Stimulated activated effector memory CD8-positive, alpha-beta T cell treated with anti-CD3 and anti-CD28 coated beads, Interleukin-12 subunit alpha, Interleukin-12 subunit beta, amount 100 ng/mL, for 72 hours (primary cell): ENCODE data around the gene GPC3.
"Not testable (repeated sequence)": the region's sequence is repeated elsewhere in the genome, so short reads cannot be mapped to it uniquely, and the experiment has no call there.

Experiments
- ATAC-seq: fragments of 150-1000 bp; cut with Tn5 transposase; 2 replicates; pipeline ENCODE4 v1.10.0; 2021
- DNase-seq, 2 donors: peaks; one replicate each; pipeline ENCODE4 v3.0.0; 2021 to 2022; ENCODE audit warnings: low spot score in 2 of 2
- H3K27ac Mint-ChIP-seq: one replicate; pipeline ENCODE4 v1.8.0; 2022; ENCODE audit warnings: mild to moderate bottlenecking, mixed read lengths
- H3K36me3 Mint-ChIP-seq: one replicate; pipeline ENCODE4 v1.8.0; 2022; ENCODE audit warnings: mild to moderate bottlenecking, mixed read lengths
- H3K4me1 Mint-ChIP-seq: one replicate; pipeline ENCODE4 v1.8.0; 2022; ENCODE audit warnings: mixed read lengths
- H3K4me3 Mint-ChIP-seq: one replicate; pipeline ENCODE4 v1.8.0; 2022; ENCODE audit warnings: mild to moderate bottlenecking, mixed read lengths
- H3K9me3 Mint-ChIP-seq: one replicate; pipeline ENCODE4 v1.8.0; 2022; ENCODE audit warnings: mixed read lengths

Gene GPC3

DNA sequence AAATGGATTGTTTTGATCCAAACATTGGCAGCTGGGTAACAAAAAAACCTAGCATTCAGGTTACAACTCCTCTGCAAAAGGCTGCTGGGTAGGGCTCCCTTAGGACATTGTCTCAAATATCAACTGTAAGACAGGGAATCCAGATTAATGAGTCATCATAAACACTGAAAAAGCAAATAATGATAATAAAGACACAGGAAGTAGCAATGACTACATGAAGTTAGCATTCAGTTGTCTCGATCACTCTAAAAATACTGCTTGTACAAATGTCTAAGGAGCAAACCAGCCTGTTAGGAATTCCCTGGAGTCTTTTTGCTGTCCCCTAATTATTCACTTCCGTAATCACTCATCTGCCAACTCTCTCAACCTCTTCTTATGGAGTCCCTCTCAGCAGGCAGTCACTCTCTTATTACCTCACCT lies 259.2 kb downstream of the GPC3 start:
- H3K4me3 Mint-ChIP-seq: no peak overlapping the region
- H3K9me3 Mint-ChIP-seq: no peaks in the 10 kb centered on the region
- no peaks in the 10 kb centered on the region for H3K36me3 Mint-ChIP-seq
- DNase-seq: no peak
- no peak overlapping the region for H3K27ac Mint-ChIP-seq
- no peaks in the 10 kb centered on the region for H3K4me1 Mint-ChIP-seq
- no peak for ATAC-seq

DNA sequence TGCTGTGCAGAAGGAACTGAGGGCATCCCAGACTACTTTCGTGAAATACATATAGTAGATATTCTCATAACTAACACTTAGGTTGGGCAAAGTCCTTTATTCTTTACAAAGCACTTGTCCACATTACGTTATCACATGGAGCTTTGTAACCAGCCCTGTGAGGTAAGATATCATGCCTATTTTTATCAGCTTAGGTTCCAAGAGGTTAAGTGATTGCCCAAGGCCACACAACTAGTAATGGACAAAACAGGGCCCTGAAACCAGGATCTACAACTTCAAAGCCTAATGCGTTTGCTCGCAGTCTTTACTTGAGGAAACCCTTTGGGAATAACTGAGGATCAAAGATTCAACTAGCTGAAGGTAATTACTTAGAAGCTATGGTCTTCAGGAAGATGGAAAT lies 261.5 kb downstream of the GPC3 start:
- Mint-ChIP-seq H3K4me1 (no peaks in the 10 kb centered on the region), H3K27ac (no peak overlapping the region), H3K36me3 (no peaks in the 10 kb centered on the region), H3K4me3 (no peak overlapping the region), H3K9me3 (no peaks in the 10 kb centered on the region)
- ATAC-seq (no peak), DNase-seq (no peak)

GRCh38 chrX:133722756-133723155 lies 262.6 kb downstream of the GPC3 start:
- no peak overlapping the region for H3K27ac Mint-ChIP-seq
- DNase-seq: no peak
- no peaks in the 10 kb centered on the region for H3K4me1 Mint-ChIP-seq
- no peaks in the 10 kb centered on the region for H3K9me3 Mint-ChIP-seq
- no peak overlapping the region for H3K4me3 Mint-ChIP-seq
- no peaks in the 10 kb centered on the region for H3K36me3 Mint-ChIP-seq
- ATAC-seq: no peak

- H3K36me3 Mint-ChIP-seq, ATAC-seq, H3K27ac Mint-ChIP-seq, H3K4me1 Mint-ChIP-seq, DNase-seq, H3K4me3 Mint-ChIP-seq, H3K9me3 Mint-ChIP-seq: not testable (repeated sequence)
These were observed 265.1 kb downstream of the GPC3 start for GRCh38 chrX:133720269-133720668.

- DNase-seq (no peak), ATAC-seq (no peak)
- Mint-ChIP-seq H3K4me3 (no peak overlapping the region), H3K9me3 (no peaks in the 10 kb centered on the region), H3K4me1 (no peaks in the 10 kb centered on the region), H3K27ac (no peak overlapping the region), H3K36me3 (no peaks in the 10 kb centered on the region)
These were observed 269.7 kb downstream of the GPC3 start for GRCh38 chrX:133715715-133716114.

DNA sequence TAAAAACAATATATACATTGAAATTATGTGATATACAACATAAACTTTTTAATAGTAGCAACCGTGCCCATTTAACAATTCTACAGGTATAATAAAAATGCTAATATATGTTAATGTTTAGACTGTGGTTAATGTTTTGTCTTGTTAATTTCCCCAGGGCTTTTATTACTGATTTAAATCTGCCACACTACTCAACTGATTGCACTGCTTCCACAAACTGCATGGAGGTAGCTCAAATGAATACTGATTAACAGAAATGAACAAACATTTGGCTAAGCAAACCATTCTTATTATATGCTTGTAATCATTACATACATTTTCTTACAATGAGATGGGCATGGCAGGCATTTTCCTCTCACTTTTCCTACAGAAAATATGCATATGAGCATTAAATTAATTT lies 275.9 kb downstream of the GPC3 start:
- no peaks in the 10 kb centered on the region for H3K9me3 Mint-ChIP-seq
- no peaks in the 10 kb centered on the region for H3K36me3 Mint-ChIP-seq
- H3K27ac Mint-ChIP-seq: no peak overlapping the region
- DNase-seq (no peak), ATAC-seq (no peak)
- no peak overlapping the region for H3K4me3 Mint-ChIP-seq
- H3K4me1 Mint-ChIP-seq: no peaks in the 10 kb centered on the region

GRCh38 chrX:133706890-133707289 lies 278.5 kb downstream of the GPC3 start:
- DNase-seq (no peak), ATAC-seq (no peak)
- no peaks in the 10 kb centered on the region for H3K9me3 Mint-ChIP-seq
- no peaks in the 10 kb centered on the region for H3K4me1 Mint-ChIP-seq
- H3K36me3 Mint-ChIP-seq: no peaks in the 10 kb centered on the region
- H3K27ac Mint-ChIP-seq: no peak overlapping the region
- H3K4me3 Mint-ChIP-seq: no peak overlapping the region

DNA sequence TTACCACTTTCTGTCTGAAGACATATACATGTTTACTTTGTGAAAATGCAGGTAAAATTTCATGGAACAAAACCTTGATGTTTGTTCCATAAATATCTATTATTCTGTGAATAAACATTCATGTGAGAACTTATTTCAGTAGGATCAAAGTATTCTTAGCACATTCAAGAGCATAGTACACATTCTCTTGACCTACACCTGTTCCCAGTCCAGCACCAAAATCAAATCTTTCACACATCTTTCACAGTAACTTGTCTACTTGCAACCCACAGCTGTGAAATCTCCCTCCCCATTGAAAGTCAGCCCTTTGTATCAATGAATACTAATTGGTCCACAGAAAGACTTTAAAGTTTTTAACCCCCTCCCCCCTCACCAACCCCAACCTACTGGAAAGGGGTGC lies 283.2 kb downstream of the GPC3 start:
- no peak overlapping the region for H3K27ac Mint-ChIP-seq
- no peaks in the 10 kb centered on the region for H3K4me1 Mint-ChIP-seq
- H3K4me3 Mint-ChIP-seq: no peak overlapping the region
- no peaks in the 10 kb centered on the region for H3K36me3 Mint-ChIP-seq
- DNase-seq: no peak
- no peaks in the 10 kb centered on the region for H3K9me3 Mint-ChIP-seq
- no peak for ATAC-seq

GRCh38 chrX:133699023-133699728 lies 286.2 kb downstream of the GPC3 start:
- DNase-seq: no peak
- Mint-ChIP-seq H3K4me1 (no peaks in the 10 kb centered on the region), H3K9me3 (no peaks in the 10 kb centered on the region), H3K36me3 (no peaks in the 10 kb centered on the region), H3K27ac (no peak overlapping the region), H3K4me3 (no peak overlapping the region)
- no peak for ATAC-seq

DNA sequence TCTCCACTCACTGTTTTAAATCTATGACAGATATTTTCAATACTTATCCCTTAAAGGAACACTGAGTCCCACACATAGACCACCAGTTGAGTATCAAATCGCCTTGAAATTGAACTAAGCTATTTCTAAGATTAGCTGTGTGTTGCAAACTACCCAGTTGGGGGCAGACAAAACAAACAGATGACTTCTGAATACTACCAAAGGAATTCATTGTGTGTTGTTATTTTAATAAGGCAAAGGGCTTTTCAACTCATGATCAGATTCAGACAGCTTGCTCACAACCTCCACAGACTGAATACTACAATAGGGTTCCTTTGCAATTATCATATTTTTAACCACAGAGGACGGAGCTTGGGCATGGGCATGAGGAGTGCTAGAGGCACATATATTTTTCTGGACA lies 287.1 kb downstream of the GPC3 start:
- Mint-ChIP-seq H3K4me3 (no peak overlapping the region), H3K27ac (no peak overlapping the region), H3K36me3 (no peaks in the 10 kb centered on the region), H3K4me1 (no peaks in the 10 kb centered on the region), H3K9me3 (no peaks in the 10 kb centered on the region)
- DNase-seq (no peak), ATAC-seq (no peak)

DNA sequence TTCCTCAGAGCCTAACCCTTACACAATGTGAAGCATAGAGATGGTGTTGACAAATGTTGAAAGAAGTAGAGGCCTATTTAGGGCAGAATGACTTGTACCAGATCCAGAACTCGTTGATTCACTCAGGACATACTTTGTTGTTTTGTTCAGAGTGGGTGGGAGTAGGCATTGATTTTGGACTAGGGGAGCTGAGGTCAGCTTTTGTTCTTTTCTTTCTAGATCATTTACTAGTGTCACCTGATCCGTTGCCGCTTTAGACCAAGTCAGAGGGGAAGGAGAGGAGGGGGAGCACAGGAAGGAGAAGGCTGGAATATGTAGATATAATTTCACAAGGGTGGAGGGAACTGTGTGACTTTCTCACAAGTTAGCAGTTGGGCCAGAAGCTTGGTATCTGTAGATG lies 287.7 kb downstream of the GPC3 start:
- Mint-ChIP-seq H3K4me3 (no peak overlapping the region), H3K4me1 (no peaks in the 10 kb centered on the region), H3K27ac (no peak overlapping the region), H3K36me3 (no peaks in the 10 kb centered on the region), H3K9me3 (no peaks in the 10 kb centered on the region)
- ATAC-seq (no peak), DNase-seq (no peak)

GRCh38 chrX:133689997-133690599 lies 295.3 kb downstream of the GPC3 start:
- no peaks in the 10 kb centered on the region for H3K4me1 Mint-ChIP-seq
- H3K27ac Mint-ChIP-seq: no peak overlapping the region
- ATAC-seq: no peak
- H3K36me3 Mint-ChIP-seq: no peaks in the 10 kb centered on the region
- no peak overlapping the region for H3K4me3 Mint-ChIP-seq
- no peak for DNase-seq
- no peaks in the 10 kb centered on the region for H3K9me3 Mint-ChIP-seq

DNA sequence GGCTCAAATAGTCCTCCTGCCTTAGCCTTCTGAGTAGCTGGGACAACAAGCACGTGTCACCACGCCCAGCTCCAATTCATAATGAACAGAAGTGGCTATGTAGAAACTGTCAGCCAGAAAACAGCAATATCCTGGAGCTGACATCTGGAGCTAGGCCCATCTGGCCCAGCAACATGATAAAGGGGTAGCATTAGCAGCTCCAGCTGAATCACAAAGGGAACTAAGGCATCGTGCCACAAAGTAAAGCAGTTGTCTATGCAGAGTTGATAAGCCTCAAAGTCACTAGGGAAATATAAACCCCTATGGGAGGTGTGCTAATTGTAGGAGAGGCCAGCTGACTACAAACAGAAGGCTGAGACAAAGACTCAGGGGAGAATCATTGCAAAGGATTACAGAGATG lies 299.6 kb downstream of the GPC3 start:
- Mint-ChIP-seq H3K4me1 (no peaks in the 10 kb centered on the region), H3K4me3 (no peak overlapping the region), H3K9me3 (no peaks in the 10 kb centered on the region), H3K27ac (no peak overlapping the region), H3K36me3 (no peaks in the 10 kb centered on the region)
- DNase-seq (no peak), ATAC-seq (no peak)

GRCh38 chrX:133681897-133682296 lies 303.5 kb downstream of the GPC3 start:
- Mint-ChIP-seq H3K4me3 (no peak overlapping the region), H3K27ac (no peak overlapping the region)
- DNase-seq: no peak

GRCh38 chrX:133681421-133681820 lies 304.0 kb downstream of the GPC3 start:
- no peak overlapping the region for H3K4me3 Mint-ChIP-seq
- no peaks in the 10 kb centered on the region for H3K36me3 Mint-ChIP-seq
- H3K27ac Mint-ChIP-seq: no peak overlapping the region
- no peak for DNase-seq
- no peak for ATAC-seq
- no peaks in the 10 kb centered on the region for H3K9me3 Mint-ChIP-seq
- H3K4me1 Mint-ChIP-seq: no peaks in the 10 kb centered on the region

More at GRCh38 chrX:133681897-133682296, 303.5 kb downstream of the GPC3 start:
- no peaks in the 10 kb centered on the region for H3K4me1 Mint-ChIP-seq
- H3K9me3 Mint-ChIP-seq: no peaks in the 10 kb centered on the region
- no peak for ATAC-seq
- no peaks in the 10 kb centered on the region for H3K36me3 Mint-ChIP-seq

DNA sequence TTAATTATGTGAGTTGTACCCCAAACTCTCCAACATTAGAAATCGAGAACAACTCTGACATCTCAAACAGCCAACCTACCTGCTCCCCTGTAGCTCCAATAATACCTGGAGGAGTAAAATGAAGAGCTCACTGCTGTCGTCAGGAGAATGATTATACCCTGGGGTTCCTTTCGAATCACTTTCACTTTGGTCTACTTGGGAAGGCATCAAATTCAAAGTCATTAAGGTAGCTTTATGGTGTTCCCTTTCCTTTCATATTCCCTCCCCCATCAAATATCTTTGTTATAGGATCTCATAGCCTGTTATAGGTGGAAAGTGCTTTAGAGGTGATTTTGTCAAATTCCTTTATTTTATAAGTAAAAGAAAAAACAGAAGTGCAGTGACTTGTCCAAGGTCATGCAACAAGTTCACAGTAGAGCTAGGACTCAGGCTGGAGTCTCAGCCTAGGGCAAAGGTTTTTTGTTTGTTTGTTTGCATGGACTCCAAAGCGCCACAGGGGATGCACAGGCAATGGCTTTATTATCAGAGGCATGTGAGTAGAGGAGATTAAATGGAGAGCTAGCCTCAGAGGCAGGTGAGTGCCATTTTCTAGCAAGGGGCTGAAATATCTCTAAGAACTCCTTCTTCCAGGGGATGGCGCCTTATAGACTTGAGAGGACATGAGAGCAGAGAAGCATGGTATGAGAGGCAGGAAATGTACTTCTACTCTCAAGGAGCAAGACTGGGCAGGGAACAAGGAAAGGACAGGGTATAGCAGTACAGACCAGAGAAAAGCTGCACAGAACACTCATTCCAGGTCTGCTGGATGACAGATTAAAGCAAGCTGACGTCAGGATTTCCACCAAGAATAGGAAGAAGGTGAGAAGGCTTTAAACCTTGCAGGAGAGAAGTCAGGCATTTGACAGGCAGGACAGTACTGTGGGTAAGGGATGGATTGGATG lies 308.0 kb downstream of the GPC3 start:
- DNase-seq (no peak), ATAC-seq (no peak)
- Mint-ChIP-seq H3K27ac (no peak overlapping the region), H3K9me3 (no peaks in the 10 kb centered on the region), H3K4me3 (no peak overlapping the region), H3K4me1 (no peaks in the 10 kb centered on the region), H3K36me3 (no peaks in the 10 kb centered on the region)
